Measurements from ENCODE around the gene RASGRP4.

The RASGRP4 gene

DNA sequence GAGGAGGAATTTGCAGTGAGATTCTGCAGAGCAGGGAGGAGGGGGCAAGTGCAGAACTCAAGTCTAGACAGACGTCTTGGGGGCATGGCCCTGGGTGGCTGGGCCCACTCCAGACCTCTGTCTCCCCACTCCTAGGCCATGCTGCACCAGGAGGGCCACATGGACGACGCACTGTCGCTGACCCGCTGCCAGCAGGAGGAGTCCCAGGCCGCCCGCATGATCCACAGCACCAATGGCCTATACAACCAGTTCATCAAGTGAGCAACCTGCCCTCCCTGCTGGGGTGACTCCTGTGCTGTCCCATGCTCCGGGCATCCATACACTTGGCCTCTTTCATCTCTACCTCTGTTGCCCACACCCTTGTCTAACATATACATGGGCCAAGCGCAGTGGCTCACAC, 25.6 kb upstream of the RASGRP4 start:
- Histone ChIP-seq H3K4me3 (ENCODE audit: low read length, poor library complexity, severe bottlenecking) (no peak overlapping the region), H3K4me1 (ENCODE audit: insufficient read depth, low read length, poor library complexity, severe bottlenecking) (no peaks in the 10 kb centered on the region), H2AFZ (ENCODE audit: low read length) (no peak overlapping the region), H3K4me2 (ENCODE audit: low read depth, low read length, poor library complexity, severe bottlenecking) (no peak overlapping the region), H4K20me1 (ENCODE audit: insufficient read depth, low read length, poor library complexity, severe bottlenecking) (no peaks in the 10 kb centered on the region), H3K79me2 (ENCODE audit: insufficient read depth, low read length) (no peaks in the 10 kb centered on the region), H3K9me3 (ENCODE audit: insufficient read depth, low read depth, low read length) (no peaks in the 10 kb centered on the region), H3K36me3 (ENCODE audit: insufficient read depth, low read length) (no peaks in the 10 kb centered on the region), H3K9me2 (replicated peaks; ENCODE audit: low read depth, low read length) (no peaks in the 10 kb centered on the region), H3K9ac (ENCODE audit: low read depth, low read length, poor library complexity, severe bottlenecking) (no peak overlapping the region), H3K27me3 (ENCODE audit: insufficient read depth, low read length, poor library complexity, severe bottlenecking) (no peaks in the 10 kb centered on the region), H3F3A (ENCODE audit: low read depth) (no peaks in the 10 kb centered on the region)
- no peak for TF ChIP-seq EZH2phosphoT487 (IDR thresholded peaks at IDR 0.05; ENCODE audit: borderline replicate concordance)
- TF ChIP-seq, protein P1, sequence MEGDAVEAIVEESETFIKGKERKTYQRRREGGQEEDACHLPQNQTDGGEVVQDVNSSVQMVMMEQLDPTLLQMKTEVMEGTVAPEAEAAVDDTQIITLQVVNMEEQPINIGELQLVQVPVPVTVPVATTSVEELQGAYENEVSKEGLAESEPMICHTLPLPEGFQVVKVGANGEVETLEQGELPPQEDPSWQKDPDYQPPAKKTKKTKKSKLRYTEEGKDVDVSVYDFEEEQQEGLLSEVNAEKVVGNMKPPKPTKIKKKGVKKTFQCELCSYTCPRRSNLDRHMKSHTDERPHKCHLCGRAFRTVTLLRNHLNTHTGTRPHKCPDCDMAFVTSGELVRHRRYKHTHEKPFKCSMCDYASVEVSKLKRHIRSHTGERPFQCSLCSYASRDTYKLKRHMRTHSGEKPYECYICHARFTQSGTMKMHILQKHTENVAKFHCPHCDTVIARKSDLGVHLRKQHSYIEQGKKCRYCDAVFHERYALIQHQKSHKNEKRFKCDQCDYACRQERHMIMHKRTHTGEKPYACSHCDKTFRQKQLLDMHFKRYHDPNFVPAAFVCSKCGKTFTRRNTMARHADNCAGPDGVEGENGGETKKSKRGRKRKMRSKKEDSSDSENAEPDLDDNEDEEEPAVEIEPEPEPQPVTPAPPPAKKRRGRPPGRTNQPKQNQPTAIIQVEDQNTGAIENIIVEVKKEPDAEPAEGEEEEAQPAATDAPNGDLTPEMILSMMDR (conservative IDR thresholded peaks at IDR 0.05; ENCODE audit: low read length) = no peak

DNA sequence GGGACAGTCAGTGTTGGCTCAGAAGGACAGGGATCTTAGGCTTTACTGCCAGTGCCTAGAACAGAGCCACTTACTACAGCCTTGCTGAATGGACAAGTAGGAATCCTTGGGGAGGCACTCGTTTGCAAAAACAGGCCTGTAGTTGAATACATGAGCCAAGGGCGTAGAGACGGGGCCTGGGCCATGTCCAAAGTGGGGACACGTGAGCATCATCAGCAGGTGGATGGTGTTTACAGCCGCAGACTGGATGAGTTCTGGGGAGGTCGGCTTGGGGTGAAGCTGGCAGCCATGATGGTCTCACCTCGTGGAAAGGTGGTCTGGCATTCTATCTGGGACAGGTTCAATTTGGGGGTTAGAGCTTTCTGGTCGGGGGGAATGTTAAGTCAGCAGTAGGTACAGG, 25.0 kb upstream of the RASGRP4 start:
- TF ChIP-seq, protein P1 (conservative IDR thresholded peaks at IDR 0.05; ENCODE audit: low read length) = no peak
- no peak for TF ChIP-seq EZH2phosphoT487 (IDR thresholded peaks at IDR 0.05; ENCODE audit: borderline replicate concordance)

DNA sequence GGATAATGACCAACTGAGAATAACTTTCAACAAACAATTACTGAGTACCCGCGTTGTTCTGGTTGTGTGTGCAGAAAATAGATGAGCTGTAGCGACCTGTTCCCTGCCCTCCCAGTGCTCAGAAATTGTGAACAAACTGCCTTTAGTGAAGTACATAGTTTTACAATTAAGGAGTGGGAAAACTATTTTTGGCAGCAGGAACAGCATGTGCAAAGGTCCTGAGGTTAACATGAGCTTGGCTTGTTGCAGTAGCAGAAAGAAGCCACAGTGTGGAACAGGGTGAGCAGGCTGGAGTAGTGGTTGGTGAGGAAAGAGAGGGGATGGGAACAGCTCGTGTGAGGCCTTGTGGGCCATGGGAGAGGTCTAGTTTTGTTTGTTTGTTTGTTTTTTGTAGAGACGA, 23.5 kb upstream of the RASGRP4 start:
- no peaks in the 10 kb centered on the region for H3K79me2 ChIP-seq (ENCODE audit: insufficient read depth, low read length)
- H3K9me2 ChIP-seq (replicated peaks; ENCODE audit: low read depth, low read length) = no peaks in the 10 kb centered on the region
- no peaks in the 10 kb centered on the region for H3K9me3 ChIP-seq (ENCODE audit: insufficient read depth, low read depth, low read length)
- no peaks in the 10 kb centered on the region for H4K20me1 ChIP-seq (ENCODE audit: insufficient read depth, low read length, poor library complexity, severe bottlenecking)
- no peaks in the 10 kb centered on the region for H3F3A ChIP-seq (ENCODE audit: low read depth)
- no peaks in the 10 kb centered on the region for H3K36me3 ChIP-seq (ENCODE audit: insufficient read depth, low read length)
- H3K4me2 ChIP-seq (ENCODE audit: low read depth, low read length, poor library complexity, severe bottlenecking) = no peak overlapping the region
- H3K27me3 ChIP-seq (ENCODE audit: insufficient read depth, low read length, poor library complexity, severe bottlenecking) = no peaks in the 10 kb centered on the region
- no peak overlapping the region for H3K9ac ChIP-seq (ENCODE audit: low read depth, low read length, poor library complexity, severe bottlenecking)
- no peak overlapping the region for H2AFZ ChIP-seq (ENCODE audit: low read length)
- H3K4me3 ChIP-seq (ENCODE audit: low read length, poor library complexity, severe bottlenecking) = no peak overlapping the region
- no peaks in the 10 kb centered on the region for H3K4me1 ChIP-seq (ENCODE audit: insufficient read depth, low read length, poor library complexity, severe bottlenecking)
- no peak for TF ChIP-seq EZH2phosphoT487 (IDR thresholded peaks at IDR 0.05; ENCODE audit: borderline replicate concordance)
- TF ChIP-seq, protein P1 (conservative IDR thresholded peaks at IDR 0.05; ENCODE audit: low read length) = no peak

More for the DNA sequence above, 25.0 kb upstream of the RASGRP4 start:
- H4K20me1 ChIP-seq (ENCODE audit: insufficient read depth, low read length, poor library complexity, severe bottlenecking) = no peaks in the 10 kb centered on the region
- H3K4me2 ChIP-seq (ENCODE audit: low read depth, low read length, poor library complexity, severe bottlenecking) = no peak overlapping the region
- H3K4me1 ChIP-seq (ENCODE audit: insufficient read depth, low read length, poor library complexity, severe bottlenecking) = no peaks in the 10 kb centered on the region
- no peaks in the 10 kb centered on the region for H3K9me2 ChIP-seq (replicated peaks; ENCODE audit: low read depth, low read length)
- H3K36me3 ChIP-seq (ENCODE audit: insufficient read depth, low read length) = no peaks in the 10 kb centered on the region
- no peak overlapping the region for H3K4me3 ChIP-seq (ENCODE audit: low read length, poor library complexity, severe bottlenecking)
- H3F3A ChIP-seq (ENCODE audit: low read depth) = no peaks in the 10 kb centered on the region
- H3K27me3 ChIP-seq (ENCODE audit: insufficient read depth, low read length, poor library complexity, severe bottlenecking) = no peaks in the 10 kb centered on the region
- H3K9ac ChIP-seq (ENCODE audit: low read depth, low read length, poor library complexity, severe bottlenecking) = no peak overlapping the region
- H3K79me2 ChIP-seq (ENCODE audit: insufficient read depth, low read length) = no peaks in the 10 kb centered on the region
- H3K9me3 ChIP-seq (ENCODE audit: insufficient read depth, low read depth, low read length) = no peaks in the 10 kb centered on the region
- H2AFZ ChIP-seq (ENCODE audit: low read length) = no peak overlapping the region
